IMR-90 (cell line): ENCODE data around the gene RNF112. TPM values are rescaled to one million over a fixed set of nuclear protein-coding genes. Genes with fewer than 3 reads are reported as not detected.

ENCODE experiments used
- ATAC-seq: fragments of 200-7000 bp; cut with Tn5 transposase; 2 replicates; pipeline ENCODE4 v1.9.1; 2020; ENCODE audit warnings: low read depth, mild to moderate bottlenecking, moderate library complexity
- BruUV-seq: library from RNA; stranded (reverse); fragments of 400-500 nt; replicated peaks from 2 replicates; lab custom pipeline; 2021; lab: Mats Ljungman, UMichigan
- CTCF ChIA-PET: fragments of 300-600 bp; formaldehyde crosslinking; extraction: SDS; loops from one replicate; lab custom pipeline; 2021; ENCODE audit warnings: antibody characterized with exemption; lab: Yijun Ruan, JAX
- POLR2A ChIA-PET: fragments of 300-600 bp; sonication (Branson Sonifier 250); formaldehyde crosslinking; loops from one replicate; lab custom pipeline; 2022; ENCODE audit warnings: antibody characterized with exemption; ENCODE audit not compliant: unreplicated experiment; lab: Charles Lee
- DNase-seq: peaks from one replicate; pipeline ENCODE4 v3.0.0; 2013
- H2AFZ ChIP-seq: replicated peaks from 2 replicates; pipeline ENCODE3; 2013; ENCODE audit warnings: low read length, mild to moderate bottlenecking; ENCODE audit not compliant: poor library complexity
- H2AK5ac ChIP-seq: 2 replicates; pipeline ENCODE4 v1.6.1; 2013; ENCODE audit warnings: low read depth, low read length, inconsistent platforms
- H2AK9ac ChIP-seq: replicated peaks from 2 replicates; pipeline ENCODE3; 2013; ENCODE audit warnings: mild to moderate bottlenecking, low read depth, low read length, moderate library complexity; ENCODE audit not compliant: poor library complexity
- H2BK120ac ChIP-seq: 2 replicates; pipeline ENCODE4 v1.6.1; 2013; ENCODE audit warnings: low read depth, low read length, inconsistent platforms
- H2BK15ac ChIP-seq: 3 replicates; pipeline ENCODE4 v1.6.1; 2013; ENCODE audit warnings: low read depth, low read length, inconsistent platforms
- H2BK20ac ChIP-seq: 2 replicates; pipeline ENCODE4 v1.6.1; 2013; ENCODE audit warnings: low read depth, mild to moderate bottlenecking, inconsistent platforms, low read length, moderate library complexity
- H2BK5ac ChIP-seq: 2 replicates; pipeline ENCODE4 v1.6.1; 2013; ENCODE audit warnings: mild to moderate bottlenecking, low read depth, low read length, inconsistent platforms; ENCODE audit not compliant: poor library complexity, severe bottlenecking
- H3K14ac ChIP-seq: replicated peaks from 2 replicates; pipeline ENCODE4 v1.6.1; 2013; ENCODE audit warnings: low read depth, low read length, inconsistent platforms
- H3K18ac ChIP-seq: 2 replicates; pipeline ENCODE4 v1.6.1; 2013; ENCODE audit warnings: low read depth, low read length, control low read depth
- H3K23ac ChIP-seq: 2 replicates; pipeline ENCODE4 v1.6.1; 2013; ENCODE audit warnings: low read depth, low read length, inconsistent platforms
- H3K27ac ChIP-seq: 2 replicates; pipeline ENCODE4 v1.5.1; 2013; ENCODE audit warnings: mild to moderate bottlenecking, control low read depth, low read length; ENCODE audit not compliant: insufficient read depth
- H3K27me3 ChIP-seq: 2 replicates; pipeline ENCODE4 v1.6.1; 2013; ENCODE audit warnings: low read length; ENCODE audit not compliant: control insufficient read depth, insufficient read depth
- H3K36me3 ChIP-seq: 2 replicates; pipeline ENCODE4 v1.6.1; 2013; ENCODE audit warnings: low read length, mixed read lengths; ENCODE audit not compliant: control insufficient read depth, insufficient read depth
- H3K4ac ChIP-seq: 2 replicates; pipeline ENCODE4 v1.6.1; 2013; ENCODE audit warnings: low read depth, low read length, inconsistent platforms
- H3K4me1 ChIP-seq: 2 replicates; pipeline ENCODE4 v1.6.1; 2013; ENCODE audit warnings: low read length, mixed read lengths; ENCODE audit not compliant: control insufficient read depth, insufficient read depth
- H3K4me2 ChIP-seq: 2 replicates; pipeline ENCODE4 v1.6.1; 2013; ENCODE audit warnings: low read depth, mild to moderate bottlenecking, control low read depth, low read length, moderate library complexity
- H3K4me3 ChIP-seq: 2 replicates; pipeline ENCODE4 v1.5.1; 2013; ENCODE audit warnings: low read depth, mild to moderate bottlenecking, control low read depth, low read length, moderate library complexity; ENCODE audit not compliant: insufficient read depth
- H3K56ac ChIP-seq: 2 replicates; pipeline ENCODE4 v1.6.1; 2013; ENCODE audit warnings: low read length, inconsistent platforms; ENCODE audit not compliant: insufficient read depth; ENCODE audit errors: extremely low read depth
- H3K79me1 ChIP-seq, 2 experiments: 2 replicates each; pipeline ENCODE4 v1.6.1; 2013; ENCODE audit warnings: low read length in 2 of 2, inconsistent platforms in 1 of 2, low read depth in 1 of 2
- H3K9ac ChIP-seq: 2 replicates; pipeline ENCODE4 v1.6.1; 2013; ENCODE audit warnings: low read depth, low read length, control low read depth
- H3K9me1 ChIP-seq: 2 replicates; pipeline ENCODE4 v1.6.1; 2013; ENCODE audit warnings: low read length, inconsistent platforms; ENCODE audit not compliant: insufficient read depth
- H3K9me3 ChIP-seq: 2 replicates; pipeline ENCODE4 v1.6.1; 2013; ENCODE audit warnings: low read length; ENCODE audit not compliant: control insufficient read depth, insufficient read depth
- H4K20me1 ChIP-seq: 2 replicates; pipeline ENCODE4 v1.6.1; 2013; ENCODE audit warnings: low read length, inconsistent platforms; ENCODE audit not compliant: insufficient read depth
- H4K5ac ChIP-seq: 2 replicates; pipeline ENCODE4 v1.6.1; 2013; ENCODE audit warnings: mild to moderate bottlenecking, low read depth, low read length, control low read depth
- H4K8ac ChIP-seq, 2 experiments: 2 replicates each; pipeline ENCODE4 v1.6.1; 2013; ENCODE audit warnings: low read depth in 2 of 2, low read length in 2 of 2, control low read depth in 1 of 2, inconsistent platforms in 1 of 2
- H4K91ac ChIP-seq: 2 replicates; pipeline ENCODE4 v1.6.1; 2013; ENCODE audit warnings: low read depth, low read length, inconsistent platforms; ENCODE audit not compliant: insufficient read depth
- WGBS, 2 experiments: methylation state at CpG; one replicate each; pipeline versions ENCODE4 v1.1.5 to v1.1.7; 2013; ENCODE audit warnings: missing lambda C conversion rate in 2 of 2; ENCODE audit not compliant: insufficient read length in 1 of 2; ENCODE audit errors: extremely low coverage in 2 of 2; 5-methylcytosine and 5-hydroxymethylcytosine counted together
- dilution Hi-C: fragments of 300-500 bp; cut with HindIII; formaldehyde crosslinking; loops from one replicate; pipeline ENCODE4 v1.14.3; 2018; ENCODE audit warnings: low sequenced_read_pairs; ENCODE audit not compliant: unreplicated experiment
- in situ Hi-C: fragments of 300-500 bp; cut with MboI; formaldehyde crosslinking; loops from 3 replicates; pipeline ENCODE4 v1.14.3; 2019; ENCODE audit warnings: low sequenced_read_pairs, inconsistent platforms, mixed read lengths
- intact Hi-C: fragments of 100-400 bp; cut with micrococcal nuclease; formaldehyde crosslinking; loops from 2 replicates; pipeline ENCODE4 v1.10.0; 2022
- polyA plus RNA-seq, 3 experiments: library from polyadenylated mRNA; depleted of rRNA; stranded (reverse); fragments of >200 nt; gene quantifications; 2 replicates each; pipeline ENCODE4 v1.2.3, GENCODE V29; 2012; ENCODE audit warnings: low replicate concordance in 1 of 3
- total RNA-seq: library from RNA; depleted of rRNA; stranded (reverse); fragments of >200 nt; gene quantifications from 2 replicates; pipeline ENCODE4 v1.2.3, GENCODE V29; 2012
- TF ChIP-seq, protein P1 (sequence below): conservative IDR thresholded peaks from 2 replicates; pipeline ENCODE4 v1.5.1; 2012; ENCODE audit warnings: mild to moderate bottlenecking, low read depth, low read length, improper control_type of control experiment

Gene RNF112
- total and polyA plus RNA-seq, 2 of the 4 experiments (the other 2 are of a cell fraction), result 2.5 to 5.7 TPM

DNA sequence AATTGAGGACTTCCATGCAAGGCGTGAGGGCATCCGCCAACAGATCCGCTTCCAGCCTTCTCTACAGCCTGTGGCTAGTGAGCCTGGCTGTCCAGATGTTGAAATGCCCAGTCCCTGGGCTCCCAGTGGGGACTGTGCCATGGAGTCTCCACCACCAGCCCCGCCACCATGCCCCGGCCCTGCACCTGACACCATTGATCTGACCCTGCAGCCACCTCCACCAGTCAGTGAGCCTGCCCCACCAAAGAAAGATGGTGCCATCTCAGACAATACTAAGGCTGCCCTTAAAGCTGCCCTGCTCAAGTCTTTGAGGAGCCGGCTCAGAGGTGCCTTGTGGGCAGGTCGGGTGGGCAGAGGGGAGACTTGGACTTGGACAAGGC, 29.7 kb upstream of the RNF112 start:
- TF ChIP-seq, protein P1, sequence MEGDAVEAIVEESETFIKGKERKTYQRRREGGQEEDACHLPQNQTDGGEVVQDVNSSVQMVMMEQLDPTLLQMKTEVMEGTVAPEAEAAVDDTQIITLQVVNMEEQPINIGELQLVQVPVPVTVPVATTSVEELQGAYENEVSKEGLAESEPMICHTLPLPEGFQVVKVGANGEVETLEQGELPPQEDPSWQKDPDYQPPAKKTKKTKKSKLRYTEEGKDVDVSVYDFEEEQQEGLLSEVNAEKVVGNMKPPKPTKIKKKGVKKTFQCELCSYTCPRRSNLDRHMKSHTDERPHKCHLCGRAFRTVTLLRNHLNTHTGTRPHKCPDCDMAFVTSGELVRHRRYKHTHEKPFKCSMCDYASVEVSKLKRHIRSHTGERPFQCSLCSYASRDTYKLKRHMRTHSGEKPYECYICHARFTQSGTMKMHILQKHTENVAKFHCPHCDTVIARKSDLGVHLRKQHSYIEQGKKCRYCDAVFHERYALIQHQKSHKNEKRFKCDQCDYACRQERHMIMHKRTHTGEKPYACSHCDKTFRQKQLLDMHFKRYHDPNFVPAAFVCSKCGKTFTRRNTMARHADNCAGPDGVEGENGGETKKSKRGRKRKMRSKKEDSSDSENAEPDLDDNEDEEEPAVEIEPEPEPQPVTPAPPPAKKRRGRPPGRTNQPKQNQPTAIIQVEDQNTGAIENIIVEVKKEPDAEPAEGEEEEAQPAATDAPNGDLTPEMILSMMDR, result no peak
- no peak for ATAC-seq
- no peak overlapping the region for H3K4ac ChIP-seq
- no peak overlapping the region for H3K4me2 ChIP-seq
- intact Hi-C loops (loop anchor here (5.0 kb wide), 1 partner anchor 506 kb away; no protein-coding TSS in a partner anchor), dilution Hi-C loops (no loop called here), in situ Hi-C loops (no loop called here)
- no peaks in the 10 kb centered on the region for H3K9me3 ChIP-seq
- no peak for DNase-seq
- peaks cover 60% of the 10 kb centered on the region for H3K36me3 ChIP-seq
- ChIA-PET CTCF (no interaction called here), POLR2A (no interaction called here)
- no peak overlapping the region for H3K4me3 ChIP-seq
- H2AK5ac ChIP-seq, result no peak overlapping the region; the same call in 1 of the 2 replicates
- no peak overlapping the region for H3K23ac ChIP-seq
- H3K79me1 ChIP-seq, result peaks cover 33 to 74% of the 10 kb centered on the region in 2 experiments
- no peak overlapping the region for H3K18ac ChIP-seq
- H3K9me1 ChIP-seq, result peaks cover 39% of the 10 kb centered on the region
- no peak overlapping the region for H3K9ac ChIP-seq
- WGBS, 2 experiments, result 100% methylated on average over 3 of the region's 7 CpGs; no CpG with 5 or more reads in 1 of the 2 experiments
- TSS peak; percentile 46 for BruUV-seq
- H2BK120ac ChIP-seq, result no peak overlapping the region
- no peak overlapping the region for H4K5ac ChIP-seq
- no peak overlapping the region for H3K14ac ChIP-seq
- peaks cover 39% of the 10 kb centered on the region for H3K4me1 ChIP-seq
- H3K56ac ChIP-seq, result no peak overlapping the region
- H2BK20ac ChIP-seq, result no peak overlapping the region
- H3K27ac ChIP-seq, result no peak overlapping the region
- H2AK9ac ChIP-seq, result no peak overlapping the region
- H2BK15ac ChIP-seq, result no peak overlapping the region
- peaks cover 36% of the 10 kb centered on the region for H4K20me1 ChIP-seq
- no peak overlapping the region for H4K8ac ChIP-seq
- no peak overlapping the region for H2AFZ ChIP-seq
- H2BK5ac ChIP-seq, result no peak overlapping the region
- H3K27me3 ChIP-seq, result no peaks in the 10 kb centered on the region
- H4K91ac ChIP-seq, result no peak overlapping the region
